GM19035 (cell line): Measurements from ENCODE around the gene MACC1.

Experiments
- ATAC-seq: cut with Tn5 transposase; IDR thresholded peaks from one replicate; pipeline ENCODE4 v1.9.1; 2021; ENCODE audit not compliant: unreplicated experiment

MACC1 gene, protein sequence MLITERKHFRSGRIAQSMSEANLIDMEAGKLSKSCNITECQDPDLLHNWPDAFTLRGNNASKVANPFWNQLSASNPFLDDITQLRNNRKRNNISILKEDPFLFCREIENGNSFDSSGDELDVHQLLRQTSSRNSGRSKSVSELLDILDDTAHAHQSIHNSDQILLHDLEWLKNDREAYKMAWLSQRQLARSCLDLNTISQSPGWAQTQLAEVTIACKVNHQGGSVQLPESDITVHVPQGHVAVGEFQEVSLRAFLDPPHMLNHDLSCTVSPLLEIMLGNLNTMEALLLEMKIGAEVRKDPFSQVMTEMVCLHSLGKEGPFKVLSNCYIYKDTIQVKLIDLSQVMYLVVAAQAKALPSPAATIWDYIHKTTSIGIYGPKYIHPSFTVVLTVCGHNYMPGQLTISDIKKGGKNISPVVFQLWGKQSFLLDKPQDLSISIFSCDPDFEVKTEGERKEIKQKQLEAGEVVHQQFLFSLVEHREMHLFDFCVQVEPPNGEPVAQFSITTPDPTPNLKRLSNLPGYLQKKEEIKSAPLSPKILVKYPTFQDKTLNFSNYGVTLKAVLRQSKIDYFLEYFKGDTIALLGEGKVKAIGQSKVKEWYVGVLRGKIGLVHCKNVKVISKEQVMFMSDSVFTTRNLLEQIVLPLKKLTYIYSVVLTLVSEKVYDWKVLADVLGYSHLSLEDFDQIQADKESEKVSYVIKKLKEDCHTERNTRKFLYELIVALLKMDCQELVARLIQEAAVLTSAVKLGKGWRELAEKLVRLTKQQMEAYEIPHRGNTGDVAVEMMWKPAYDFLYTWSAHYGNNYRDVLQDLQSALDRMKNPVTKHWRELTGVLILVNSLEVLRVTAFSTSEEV

DNA sequence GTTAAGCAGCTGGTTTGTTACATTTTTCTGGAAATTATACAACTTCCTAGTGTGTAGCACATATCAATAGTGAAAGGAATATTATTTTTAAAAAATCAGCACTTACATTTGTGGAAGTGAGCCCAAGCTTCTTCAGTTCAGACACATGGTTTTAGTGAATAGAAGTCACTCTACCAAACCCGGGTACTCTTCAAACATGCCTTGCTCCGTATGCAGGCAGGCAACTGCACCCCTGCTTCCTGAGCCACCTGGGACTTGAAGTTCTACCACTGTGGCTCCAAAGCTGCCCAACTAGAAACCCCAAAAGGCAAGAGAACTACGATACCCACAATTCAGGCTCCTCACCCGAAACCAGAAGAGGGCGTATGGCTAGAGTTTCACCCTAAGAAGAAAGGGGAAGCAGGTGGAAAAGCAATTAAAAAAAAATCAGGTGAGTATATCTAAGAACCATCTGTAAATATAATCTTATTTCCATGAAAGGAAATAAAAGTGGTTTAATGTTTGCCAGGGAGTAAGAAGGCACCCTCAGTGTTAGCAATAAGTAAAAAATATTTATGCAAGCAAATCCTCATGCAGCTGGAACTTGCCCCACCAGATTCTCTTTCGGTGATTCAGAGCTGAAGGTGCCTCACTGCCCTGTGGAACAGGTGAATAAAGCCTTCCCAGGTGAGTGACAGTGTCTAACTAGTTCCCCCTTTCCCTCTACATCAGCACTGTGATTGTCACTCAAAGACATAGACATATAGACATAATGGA is at the start of gene MACC1:
TSS of gene MACC1 (minus strand) at position 192 of the 756 bp plus-strand sequence. CDS start 55,522 bp downstream, outside the sequence.
- ATAC-seq = peak; percentile 49

DNA sequence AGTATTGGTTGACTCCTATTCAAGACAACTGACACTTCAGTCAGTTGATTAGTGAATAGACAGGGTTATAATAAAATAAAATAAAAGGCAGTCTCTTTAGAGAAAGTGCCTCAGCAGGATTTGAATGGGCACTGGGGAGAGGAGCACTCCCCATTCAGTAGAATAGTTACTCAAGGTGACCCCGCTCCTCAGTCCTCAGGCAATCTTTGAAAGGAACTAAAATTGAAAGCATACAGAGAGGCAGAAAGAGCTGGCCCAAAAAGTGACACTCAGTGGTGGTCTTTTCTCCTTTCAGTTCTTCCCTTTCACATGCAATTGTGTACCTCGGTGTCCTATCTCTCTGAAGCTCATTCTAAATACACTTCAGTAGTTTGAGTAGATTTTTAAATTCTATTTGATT is 47.4 kb upstream of the MACC1 start:
- no peak for ATAC-seq

DNA sequence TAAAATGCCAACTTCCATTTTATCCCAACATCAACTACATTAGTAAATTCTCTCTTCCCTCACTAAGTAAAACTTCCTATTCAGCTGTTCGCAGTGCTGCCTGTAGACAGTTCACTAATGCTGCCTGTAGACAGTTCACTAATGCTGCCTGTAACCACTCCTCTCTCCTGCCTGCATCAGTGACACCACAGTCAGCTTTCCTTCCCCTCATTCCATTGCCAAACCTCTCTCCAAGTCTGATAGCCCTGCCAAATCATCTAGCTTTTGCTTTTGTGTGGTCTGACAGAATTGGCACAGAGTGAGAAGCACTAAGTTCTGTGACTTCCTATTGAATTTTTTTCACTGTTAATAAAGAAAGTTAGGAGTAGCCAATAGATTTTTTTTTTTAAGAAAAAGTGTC is 43.0 kb upstream of the MACC1 start:
- no peak for ATAC-seq

DNA sequence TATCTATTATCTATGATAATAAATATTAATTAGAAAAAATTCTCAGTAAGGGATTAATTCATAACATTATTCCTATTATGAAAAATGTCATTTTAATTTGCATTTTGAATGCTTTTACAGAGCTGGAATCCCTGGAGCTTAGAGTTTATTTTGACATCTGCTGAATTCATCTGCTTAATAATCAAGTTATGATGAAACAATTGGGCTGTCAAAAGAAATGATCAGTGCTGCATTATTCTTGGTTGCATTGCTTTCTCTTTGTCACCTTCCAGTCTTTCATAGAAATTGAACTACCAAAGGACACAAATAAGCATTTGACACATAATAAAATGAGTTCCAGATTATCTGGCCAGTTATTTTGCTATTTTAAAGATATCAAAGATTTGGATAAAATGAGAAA is 40.0 kb upstream of the MACC1 start:
- ATAC-seq = no peak

DNA sequence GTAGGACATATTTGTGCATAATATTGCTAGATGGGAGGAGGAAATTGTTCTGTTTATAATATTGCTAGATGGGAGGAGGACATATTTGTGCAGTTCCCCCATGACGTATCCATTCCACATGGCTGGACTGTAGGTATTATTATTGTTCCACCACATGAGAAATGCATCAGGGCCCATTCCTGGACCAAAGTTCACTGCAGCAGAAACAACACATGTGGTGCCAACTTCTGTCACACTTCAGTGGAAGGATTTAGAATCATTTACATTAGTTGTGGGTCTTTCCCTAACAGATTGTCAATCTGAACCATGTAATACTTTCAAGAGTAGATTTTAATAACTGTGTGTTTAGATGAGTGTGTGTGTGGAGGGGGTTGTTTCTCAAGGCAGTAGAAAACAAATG is 32.7 kb upstream of the MACC1 start:
- no peak for ATAC-seq

DNA sequence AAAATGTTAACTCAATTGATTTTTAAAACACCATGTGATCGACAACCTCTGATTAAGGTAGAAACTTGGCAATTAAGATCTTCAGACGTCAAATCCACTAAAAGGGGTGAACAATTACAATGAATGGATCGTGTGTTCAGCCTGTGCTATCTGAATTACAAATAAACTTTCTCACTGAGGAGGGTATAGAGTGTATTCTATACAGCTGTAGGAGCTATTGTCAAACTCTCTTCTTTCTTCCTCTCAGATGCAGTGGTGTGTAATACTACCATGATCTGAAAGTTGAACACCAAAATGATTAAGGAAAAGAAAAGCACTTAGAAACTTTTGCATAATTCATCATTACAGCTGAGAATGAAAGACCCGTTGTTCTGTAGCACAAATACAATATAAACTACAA is 32.2 kb upstream of the MACC1 start:
- ATAC-seq = no peak

DNA sequence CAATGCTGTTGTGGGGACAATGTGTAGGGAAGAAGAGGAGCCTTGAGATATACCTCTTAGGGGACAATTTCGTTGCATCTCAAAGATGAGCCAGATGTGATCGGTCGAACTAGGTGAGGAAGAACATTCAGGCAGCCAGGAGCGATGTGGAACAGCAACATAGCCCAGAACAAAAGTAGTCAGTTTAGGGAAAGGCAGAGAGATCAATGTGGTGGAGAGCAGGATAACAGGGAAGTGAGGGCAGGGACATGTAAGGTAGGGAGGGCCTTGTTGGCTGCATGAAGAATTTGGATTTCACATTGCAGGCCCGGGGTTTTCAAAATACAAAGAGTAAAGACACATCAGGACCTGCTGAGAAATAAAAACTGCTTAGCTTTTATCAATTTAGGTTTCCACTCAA is 29.1 kb upstream of the MACC1 start:
- no peak for ATAC-seq

DNA sequence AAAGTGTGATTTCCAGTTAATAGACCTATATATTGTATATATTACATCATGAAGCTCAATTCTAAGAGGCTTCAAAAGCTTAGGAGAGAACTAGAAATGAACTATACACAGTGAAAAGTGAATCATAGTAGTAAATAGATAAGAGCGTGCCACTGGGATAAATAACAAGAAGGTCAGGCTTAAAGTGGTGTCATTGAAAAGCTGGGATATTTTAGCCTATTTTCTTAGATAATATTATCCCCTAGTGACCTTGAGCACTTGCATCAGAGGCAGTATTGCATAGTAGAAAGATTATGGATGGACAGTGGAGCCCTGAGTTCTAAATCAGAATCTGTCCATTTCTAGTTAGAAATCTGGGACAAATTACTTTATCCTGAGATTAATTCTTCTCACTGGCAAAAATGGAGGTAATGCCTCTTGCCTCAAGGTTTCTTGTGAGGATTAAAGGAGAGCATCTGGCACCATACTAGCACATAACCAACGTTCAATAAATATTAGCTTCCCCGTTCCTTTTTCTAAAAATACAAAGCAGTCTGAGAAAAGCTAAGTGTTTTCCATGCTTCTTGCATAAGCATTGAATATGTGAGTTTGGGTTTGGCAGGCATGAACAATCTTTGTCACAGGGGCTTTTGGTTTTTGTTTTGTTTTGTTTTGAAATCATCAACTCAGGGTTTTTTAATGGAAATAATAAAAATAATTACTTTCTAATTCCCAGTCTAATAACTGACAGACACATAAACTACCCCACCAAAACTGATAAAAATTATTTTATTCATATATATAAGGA is 27.3 kb upstream of the MACC1 start:
- no peak for ATAC-seq

DNA sequence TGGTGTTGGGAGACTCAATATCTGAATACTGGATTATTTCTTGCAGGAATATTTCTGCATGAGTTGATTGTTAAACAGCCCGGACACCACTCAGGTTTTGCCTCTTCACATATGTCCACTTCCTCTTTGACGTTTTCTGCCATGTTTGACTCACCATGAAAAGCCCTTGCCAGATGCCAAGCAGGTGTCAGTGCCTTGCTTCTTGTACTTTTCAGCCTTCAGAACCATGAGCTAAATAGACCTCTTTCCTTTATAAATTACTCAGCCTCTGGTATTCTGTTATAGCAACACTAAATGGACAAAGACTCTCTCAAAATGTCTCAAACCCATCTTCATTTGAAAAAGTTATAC is 24.7 kb upstream of the MACC1 start:
- ATAC-seq = no peak

DNA sequence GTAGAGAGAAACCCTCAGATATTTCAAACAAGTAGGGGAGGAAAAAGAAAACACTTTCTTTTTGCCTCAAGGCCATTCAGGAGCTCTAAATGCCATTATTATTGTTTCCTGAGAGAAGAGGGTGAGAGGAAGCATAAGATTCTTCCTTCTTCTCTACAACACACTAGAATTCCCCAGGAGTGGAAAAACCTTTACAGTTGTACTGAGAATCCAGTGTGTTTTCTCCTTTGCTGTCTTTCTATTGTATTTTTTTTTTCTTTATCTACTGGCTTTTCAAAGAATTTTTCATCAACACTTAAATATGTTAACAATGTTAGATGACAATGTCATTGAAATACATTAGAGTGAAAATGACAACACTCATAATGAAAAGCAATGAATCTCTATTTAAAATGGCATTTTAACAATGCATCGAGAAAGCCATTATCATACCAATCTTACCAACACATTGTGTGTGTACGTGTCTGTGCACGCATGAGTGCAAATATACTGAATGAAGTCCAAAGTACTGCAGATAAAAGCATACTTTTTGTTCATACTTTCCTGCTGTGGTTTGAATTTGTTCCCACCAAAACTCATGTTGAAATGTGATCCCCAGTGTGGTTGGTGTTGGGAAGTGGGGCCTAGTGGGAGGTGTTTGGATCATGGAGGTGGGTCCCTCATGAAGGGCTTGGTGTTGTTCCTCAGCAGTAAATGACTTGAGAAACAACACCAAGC is 24.2 kb upstream of the MACC1 start:
- no peak for ATAC-seq

DNA sequence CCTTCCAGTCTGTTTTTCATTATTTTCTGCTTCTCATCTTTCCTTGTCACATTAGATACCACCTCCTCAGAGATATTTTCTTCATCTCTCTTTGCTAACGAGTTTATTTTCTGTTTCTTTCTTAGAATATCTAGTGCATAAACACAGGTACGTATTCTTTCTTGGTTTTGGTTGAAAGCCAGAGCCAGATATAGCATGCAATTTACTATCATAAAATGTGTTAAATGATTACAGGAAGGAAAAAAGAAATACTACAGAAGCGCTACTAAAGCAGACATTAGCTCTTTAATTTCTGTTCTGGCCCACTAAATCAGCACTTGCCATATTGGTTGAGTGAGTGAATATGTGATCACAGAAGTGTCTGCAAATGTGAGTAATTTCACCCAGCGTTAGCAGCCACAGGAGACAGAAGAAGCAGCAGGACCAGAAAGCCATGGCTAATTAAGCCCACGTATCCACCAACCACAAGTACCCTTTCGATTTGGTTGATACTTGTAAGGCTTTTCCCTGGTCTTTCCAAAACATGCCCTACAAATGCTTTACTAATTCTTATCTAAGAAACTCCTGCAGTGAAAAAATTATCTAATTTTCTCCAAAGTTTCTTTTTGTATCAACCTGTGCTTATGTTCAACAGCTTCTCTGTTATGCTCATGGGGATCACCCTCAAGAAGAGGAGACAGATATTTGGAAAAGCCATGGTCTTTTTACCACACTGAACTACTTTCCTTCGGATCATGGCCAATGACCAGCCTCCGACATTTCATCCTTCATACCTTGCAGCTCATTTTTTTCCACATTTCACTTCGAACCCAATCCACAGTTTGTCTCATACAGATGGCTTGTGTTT is 23.1 kb upstream of the MACC1 start:
- peak; percentile 43 for ATAC-seq

DNA sequence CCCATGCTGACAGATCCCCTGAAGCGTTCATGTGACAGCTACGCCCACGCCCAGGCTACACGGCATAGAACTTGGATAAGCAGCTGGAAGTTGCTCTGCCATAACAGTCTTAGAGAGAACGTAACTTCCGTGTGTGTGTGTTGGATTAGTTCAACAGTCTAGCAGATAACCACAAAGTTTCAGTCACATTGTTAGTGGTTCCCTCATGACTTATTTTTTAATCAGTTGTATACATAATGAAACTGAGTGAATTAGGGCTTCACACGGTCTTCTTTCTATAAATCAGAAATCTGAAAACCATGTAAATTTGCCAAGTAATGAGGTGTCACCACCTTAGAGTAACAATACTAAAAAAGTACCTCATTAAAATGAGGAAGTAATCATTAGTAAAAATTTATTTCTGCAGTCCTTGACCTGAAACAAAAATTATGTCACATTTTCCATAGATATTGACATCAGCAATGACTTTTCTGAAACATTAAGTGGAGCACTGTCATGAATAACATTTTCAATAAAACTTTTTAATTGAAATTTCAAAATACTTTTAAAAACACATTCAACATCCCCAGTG is 21.7 kb upstream of the MACC1 start:
- peak; percentile 83 for ATAC-seq

DNA sequence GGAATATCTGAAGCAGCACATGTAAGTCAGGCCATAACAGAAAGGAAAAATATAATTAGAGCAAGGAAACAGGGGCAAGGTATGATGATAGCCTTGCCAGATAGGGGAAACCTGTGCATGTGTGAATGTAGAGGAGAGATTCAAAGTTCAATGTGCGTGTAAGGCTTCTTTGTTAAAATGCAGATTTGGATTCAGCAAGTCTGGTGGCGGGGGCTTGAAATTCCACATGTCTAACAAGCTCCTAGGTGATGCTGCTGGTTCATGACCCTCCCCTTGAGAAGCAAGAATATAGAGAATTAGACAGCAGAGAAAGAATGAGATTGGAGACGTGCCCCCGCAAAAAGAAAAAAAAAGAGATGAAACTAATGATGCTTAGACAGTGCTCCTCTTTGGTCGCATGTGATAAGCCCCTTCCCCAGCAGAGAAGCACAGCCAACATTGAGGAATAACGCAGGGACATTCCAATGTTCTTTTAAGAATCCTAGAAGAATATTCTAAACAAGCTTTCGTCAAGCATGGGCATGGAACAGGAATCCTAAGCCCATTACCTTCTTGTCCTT is 21.1 kb upstream of the MACC1 start:
- no peak for ATAC-seq

DNA sequence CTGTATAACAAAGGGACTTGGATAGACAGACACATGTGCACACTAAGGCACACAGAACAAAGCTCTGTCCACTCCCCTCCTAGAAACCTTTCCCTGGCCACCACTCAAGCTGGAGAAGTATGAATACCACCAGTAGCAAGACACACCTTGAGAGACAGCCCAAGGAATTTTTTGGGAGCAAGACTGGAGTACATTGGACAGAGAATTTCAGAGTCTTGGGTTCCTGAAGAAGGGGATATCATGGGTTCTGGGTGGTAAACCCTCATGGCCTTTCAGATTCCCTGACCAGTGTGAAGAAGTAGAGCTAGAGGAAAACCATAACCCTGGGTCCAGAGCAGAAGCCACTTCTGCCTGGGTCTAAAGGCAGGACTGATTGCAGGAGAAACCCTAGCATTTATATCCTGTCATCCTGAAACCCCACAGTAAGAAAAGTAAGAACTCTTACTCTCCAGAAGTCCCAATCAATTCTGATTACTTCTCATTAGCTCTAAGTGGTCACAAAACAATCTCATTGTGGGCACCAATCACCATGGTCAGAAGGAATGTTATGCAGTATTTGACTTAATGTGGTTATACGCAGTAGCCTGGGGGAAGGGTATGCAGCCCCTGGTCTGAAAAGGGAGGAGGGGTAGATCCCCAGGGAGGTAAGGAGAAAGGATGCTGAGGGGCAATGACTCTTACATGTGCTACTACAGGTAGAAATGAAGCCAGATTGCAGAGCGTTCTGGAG is 20.4 kb upstream of the MACC1 start:
- no peak for ATAC-seq

DNA sequence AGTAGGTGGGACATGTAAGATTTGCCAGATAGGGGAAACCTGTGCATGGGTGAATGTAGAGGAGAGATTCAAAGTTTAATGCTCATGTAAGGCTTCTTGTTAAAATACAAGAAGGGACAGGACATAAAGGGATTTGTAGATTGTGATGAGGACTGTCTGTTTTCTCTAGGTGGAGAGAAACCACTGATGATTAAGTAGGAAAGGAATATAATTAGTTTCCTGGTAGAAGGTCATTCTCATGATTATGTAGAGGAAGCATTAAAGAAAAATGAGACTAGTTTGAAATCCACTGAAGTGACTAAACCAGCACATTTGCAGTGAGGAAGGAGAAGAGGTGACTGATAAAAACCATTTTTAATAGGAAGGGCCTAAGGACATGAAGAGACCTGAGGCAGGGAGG is 19.6 kb upstream of the MACC1 start:
- no peak for ATAC-seq

DNA sequence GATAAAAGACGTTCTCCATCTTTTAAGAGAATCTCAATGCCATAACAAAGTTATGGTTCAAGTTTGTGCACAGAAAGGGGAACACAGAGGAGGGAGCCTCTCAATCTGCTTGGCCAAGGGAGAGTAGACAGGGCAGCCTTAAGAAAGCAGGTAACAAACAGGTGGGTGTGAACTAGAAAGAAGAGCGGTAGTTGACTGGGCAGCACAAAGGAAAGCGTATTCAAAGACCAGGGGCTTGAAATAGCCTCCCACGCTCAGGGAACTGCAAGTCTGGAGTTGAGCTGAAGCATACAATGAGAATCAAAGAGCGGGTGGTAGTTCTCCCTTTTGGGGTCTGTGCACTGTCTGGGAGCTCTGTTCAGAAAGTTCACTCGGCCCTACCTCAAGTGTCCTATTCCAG is 18.9 kb upstream of the MACC1 start:
- ATAC-seq = no peak

DNA sequence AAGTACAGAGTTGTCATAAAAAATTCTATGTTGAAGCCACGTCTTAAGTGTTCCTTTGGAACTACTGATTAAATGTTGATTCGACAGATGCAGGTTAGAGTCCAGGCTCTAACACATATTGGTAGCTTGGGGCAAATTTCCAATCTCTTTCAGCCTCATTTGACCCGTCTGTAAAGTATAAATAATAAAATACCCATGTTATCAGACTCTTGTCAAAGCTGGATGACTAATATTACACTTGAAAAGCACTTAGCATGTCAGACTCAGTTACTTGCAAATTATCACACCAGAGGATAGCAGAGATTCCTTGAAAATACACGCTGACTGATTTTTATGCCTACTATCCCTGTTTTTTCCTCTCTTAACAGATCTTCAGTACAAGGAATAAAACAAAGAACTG is 18.1 kb upstream of the MACC1 start:
- ATAC-seq = no peak

DNA sequence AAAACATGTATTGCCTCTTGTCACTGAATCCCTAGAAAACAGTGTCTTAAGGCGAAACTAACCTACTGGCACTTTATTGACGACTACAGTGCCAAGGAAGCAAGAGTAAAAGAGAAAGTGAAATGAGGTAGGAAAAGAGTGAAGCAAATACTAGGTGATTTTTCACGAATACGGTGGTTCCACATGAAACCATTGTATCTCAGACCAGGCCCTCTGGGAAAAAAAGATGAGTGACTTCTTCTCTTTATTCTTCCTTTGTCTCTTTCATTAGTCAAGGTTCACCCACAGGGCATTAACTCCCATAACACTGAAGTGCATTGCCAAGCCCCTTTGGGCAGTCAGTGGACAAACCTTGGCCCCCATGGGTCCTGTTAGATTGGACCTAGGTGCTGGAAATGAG is 16.2 kb upstream of the MACC1 start:
- ATAC-seq = no peak
